HepG2 (cell line): ENCODE data around the gene OSGIN1. TPM values are rescaled to one million over a fixed set of nuclear protein-coding genes. Genes with fewer than 3 reads are reported as not detected.

Experiments used
- BHLHE40 ChIP-seq: IDR thresholded peaks from 2 replicates; pipeline ENCODE4 v1.6.1; 2011; ENCODE audit warnings: low read length, improper control_type of control experiment
- CCAR2 ChIP-seq: fragments of 200-400 bp; formaldehyde crosslinking; optimal IDR thresholded peaks from 2 replicates; pipeline ENCODE3; 2018; ENCODE audit warnings: low read depth, mild to moderate bottlenecking, low read length, moderate library complexity
- FIP1L1 ChIP-seq: fragments of 200-400 bp; formaldehyde crosslinking; IDR thresholded peaks from 2 replicates; pipeline ENCODE4 v1.6.1; 2018; ENCODE audit warnings: low read depth, mild to moderate bottlenecking, low read length, moderate library complexity, borderline replicate concordance; ENCODE audit not compliant: insufficient read depth
- GATA4 ChIP-seq: sonication (generic); IDR thresholded peaks from 2 replicates; pipeline ENCODE4 v1.6.1; 2016; ENCODE audit warnings: antibody characterized with exemption, low read depth, borderline replicate concordance
- HMGA1 ChIP-seq: sonication (generic); formaldehyde crosslinking; conservative IDR thresholded peaks from 2 replicates; pipeline ENCODE4 v1.4.0; 2020; ENCODE audit warnings: missing genetic modification reagents
- HNF4A ChIP-seq: sonication (generic); formaldehyde crosslinking; IDR thresholded peaks from 2 replicates; pipeline ENCODE4 v1.4.0; 2020; ENCODE audit warnings: missing genetic modification reagents
- HOXD1 ChIP-seq: sonication (generic); formaldehyde crosslinking; IDR thresholded peaks from 2 replicates; pipeline ENCODE4 v1.5.0; 2020; ENCODE audit warnings: missing genetic modification reagents
- NKX3-1 ChIP-seq: sonication (generic); formaldehyde crosslinking; IDR thresholded peaks from 2 replicates; pipeline ENCODE4 v1.5.0; 2020; ENCODE audit warnings: missing genetic modification reagents
- PHB2 ChIP-seq: fragments of 450-650 bp; IDR thresholded peaks from 2 replicates; pipeline ENCODE4 v1.6.1; 2018; ENCODE audit not compliant: partially characterized antibody
- RBM39 ChIP-seq: fragments of 200-400 bp; formaldehyde crosslinking; IDR thresholded peaks from one replicate; pipeline ENCODE4 v1.6.1; 2018; ENCODE audit warnings: antibody characterized with exemption, mild to moderate bottlenecking, low read depth, low read length; ENCODE audit not compliant: poor library complexity, severe bottlenecking
- TBP ChIP-seq: sonication (generic); formaldehyde crosslinking; IDR thresholded peaks from 2 replicates; pipeline ENCODE4 v1.5.0; 2020; ENCODE audit warnings: missing genetic modification reagents
- ZNF180 ChIP-seq: sonication (generic); formaldehyde crosslinking; IDR thresholded peaks from 2 replicates; pipeline ENCODE4 v1.4.0; 2020; ENCODE audit warnings: low read depth, missing genetic modification reagents, borderline replicate concordance
- ZNF354B ChIP-seq: sonication (generic); formaldehyde crosslinking; IDR thresholded peaks from 2 replicates; pipeline ENCODE4 v1.8.0; 2022; ENCODE audit warnings: mild to moderate bottlenecking, missing genetic modification reagents
- ZNF496 ChIP-seq: sonication (generic); formaldehyde crosslinking; IDR thresholded peaks from 2 replicates; pipeline ENCODE4 v1.8.1; 2023; ENCODE audit warnings: mild to moderate bottlenecking, moderate library complexity, missing genetic modification reagents; ENCODE audit not compliant: insufficient replicate concordance
- ZNF552 ChIP-seq: sonication (generic); formaldehyde crosslinking; IDR thresholded peaks from 2 replicates; pipeline ENCODE4 v1.9.0; 2022; ENCODE audit warnings: missing genetic modification reagents, mild to moderate bottlenecking, borderline replicate concordance
- ZNF766 ChIP-seq: sonication (generic); formaldehyde crosslinking; IDR thresholded peaks from 2 replicates; pipeline ENCODE4 v1.5.0; 2020; ENCODE audit warnings: missing genetic modification reagents, borderline replicate concordance
- ZNF776 ChIP-seq: sonication (generic); formaldehyde crosslinking; IDR thresholded peaks from 2 replicates; pipeline ENCODE4 v1.4.0; 2020; ENCODE audit warnings: mild to moderate bottlenecking, missing genetic modification reagents
- ZNF83 ChIP-seq: sonication (generic); formaldehyde crosslinking; IDR thresholded peaks from 2 replicates; pipeline ENCODE4 v1.4.0; 2020; ENCODE audit warnings: missing genetic modification reagents, mild to moderate bottlenecking, borderline replicate concordance
- ZSCAN21 ChIP-seq: sonication (generic); formaldehyde crosslinking; IDR thresholded peaks from 2 replicates; pipeline ENCODE4 v1.8.0; 2022; ENCODE audit warnings: mild to moderate bottlenecking, missing genetic modification reagents, moderate library complexity, borderline replicate concordance
- polyA plus RNA-seq, 8 experiments: library from polyadenylated mRNA; depleted of rRNA in 3 of 8; stranded (reverse) in 7 of 8; unstranded in 1 of 8; fragments of >200 nt; fragmentation: Illumina TruSeq in 4 of 8; extraction: Trizol in 4 of 8; gene quantifications; 2 replicates each; pipeline versions ENCODE4 v1.2.1 to v1.2.3, GENCODE V29; 2011 to 2016; ENCODE audit warnings: low read depth in 4 of 8, missing spikeins in 1 of 8, mixed read lengths in 1 of 8; ENCODE audit not compliant: insufficient read depth in 1 of 8
- total RNA-seq, 5 experiments: library from RNA; depleted of rRNA; stranded (reverse); fragments of >200 nt; fragmentation: Illumina TruSeq; extraction: Trizol; gene quantifications; 2 replicates each; pipeline ENCODE4 v1.2.3, GENCODE V29; 2016; ENCODE audit warnings: low read depth in 1 of 5
- TF ChIP-seq, protein P1 (sequence below): IDR thresholded peaks from 2 replicates; pipeline ENCODE4 v1.6.1; 2016; ENCODE audit warnings: missing biosample characterization, missing genetic modification reagents, low read depth
- TF ChIP-seq, protein P2 (sequence below): sonication (generic); formaldehyde crosslinking; IDR thresholded peaks from 2 replicates; pipeline ENCODE4 v1.5.1; 2020; ENCODE audit warnings: mild to moderate bottlenecking, missing genetic modification reagents, moderate library complexity
- TF ChIP-seq, protein P3 (sequence below): sonication (generic); formaldehyde crosslinking; conservative IDR thresholded peaks from 2 replicates; pipeline ENCODE4 v1.8.0; 2022; ENCODE audit warnings: mild to moderate bottlenecking, moderate library complexity, missing genetic modification reagents
- TF ChIP-seq, protein P4 (sequence below): sonication (generic); formaldehyde crosslinking; IDR thresholded peaks from 2 replicates; pipeline ENCODE4 v1.4.0; 2020; ENCODE audit warnings: mild to moderate bottlenecking, missing genetic modification reagents

The OSGIN1 gene
- total and polyA plus RNA-seq, 2 of the 13 experiments (the other 11 are each of a cell fraction or from before 2014, with no cell fraction given) = 20.5 to 27.1 TPM

- no peak for TF ChIP-seq FIP1L1
- peak; percentile 16 for TF ChIP-seq CCAR2
- TF ChIP-seq TBP (CRISPR knock-in tag) = 0 out of 2 replicates have a peak, but pooled peaks have one; percentile 77
- TF ChIP-seq ZNF552 = peak; percentile 24; the same call in 1 of the 2 replicates
- TF ChIP-seq ZNF766 (CRISPR knock-in tag) = no peak
- TF ChIP-seq HMGA1 (CRISPR knock-in tag) = no peak
- no peak for TF ChIP-seq ZNF776 (CRISPR knock-in tag)
- TF ChIP-seq BHLHE40 = peak; percentile 81
- TF ChIP-seq ZNF83 (CRISPR knock-in tag) = no peak
- TF ChIP-seq, protein P1, sequence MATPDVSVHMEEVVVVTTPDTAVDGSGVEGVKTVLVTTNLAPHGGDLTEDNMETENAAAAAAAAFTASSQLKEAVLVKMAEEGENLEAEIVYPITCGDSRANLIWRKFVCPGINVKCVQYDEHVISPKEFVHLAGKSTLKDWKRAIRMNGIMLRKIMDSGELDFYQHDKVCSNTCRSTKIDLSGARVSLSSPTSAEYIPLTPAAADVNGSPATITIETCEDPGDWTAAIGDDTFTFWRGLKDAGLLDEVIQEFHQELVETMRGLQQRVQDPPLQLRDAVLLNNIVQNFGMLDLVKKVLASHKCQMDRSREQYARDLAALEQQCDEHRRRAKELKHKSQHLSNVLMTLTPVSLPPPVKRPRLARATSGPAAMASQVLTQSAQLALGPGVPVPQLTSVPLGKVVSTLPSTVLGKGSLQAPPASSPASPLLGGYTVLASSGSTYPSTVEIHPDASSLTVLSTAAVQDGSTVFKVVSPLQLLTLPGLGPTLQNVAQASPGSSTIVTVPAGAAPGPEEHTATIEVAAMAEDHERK (CRISPR knock-in tag) = no peak
- TF ChIP-seq, protein P2, sequence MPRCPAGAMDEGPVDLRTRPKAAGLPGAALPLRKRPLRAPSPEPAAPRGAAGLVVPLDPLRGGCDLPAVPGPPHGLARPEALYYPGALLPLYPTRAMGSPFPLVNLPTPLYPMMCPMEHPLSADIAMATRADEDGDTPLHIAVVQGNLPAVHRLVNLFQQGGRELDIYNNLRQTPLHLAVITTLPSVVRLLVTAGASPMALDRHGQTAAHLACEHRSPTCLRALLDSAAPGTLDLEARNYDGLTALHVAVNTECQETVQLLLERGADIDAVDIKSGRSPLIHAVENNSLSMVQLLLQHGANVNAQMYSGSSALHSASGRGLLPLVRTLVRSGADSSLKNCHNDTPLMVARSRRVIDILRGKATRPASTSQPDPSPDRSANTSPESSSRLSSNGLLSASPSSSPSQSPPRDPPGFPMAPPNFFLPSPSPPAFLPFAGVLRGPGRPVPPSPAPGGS = peak; percentile 43; the same call in 1 of the 2 replicates
- TF ChIP-seq, protein P3, sequence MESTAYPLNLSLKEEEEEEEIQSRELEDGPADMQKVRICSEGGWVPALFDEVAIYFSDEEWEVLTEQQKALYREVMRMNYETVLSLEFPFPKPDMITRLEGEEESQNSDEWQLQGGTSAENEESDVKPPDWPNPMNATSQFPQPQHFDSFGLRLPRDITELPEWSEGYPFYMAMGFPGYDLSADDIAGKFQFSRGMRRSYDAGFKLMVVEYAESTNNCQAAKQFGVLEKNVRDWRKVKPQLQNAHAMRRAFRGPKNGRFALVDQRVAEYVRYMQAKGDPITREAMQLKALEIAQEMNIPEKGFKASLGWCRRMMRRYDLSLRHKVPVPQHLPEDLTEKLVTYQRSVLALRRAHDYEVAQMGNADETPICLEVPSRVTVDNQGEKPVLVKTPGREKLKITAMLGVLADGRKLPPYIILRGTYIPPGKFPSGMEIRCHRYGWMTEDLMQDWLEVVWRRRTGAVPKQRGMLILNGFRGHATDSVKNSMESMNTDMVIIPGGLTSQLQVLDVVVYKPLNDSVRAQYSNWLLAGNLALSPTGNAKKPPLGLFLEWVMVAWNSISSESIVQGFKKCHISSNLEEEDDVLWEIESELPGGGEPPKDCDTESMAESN (CRISPR knock-in tag) = peak; percentile 28; the same call in 1 of the 2 replicates
- TF ChIP-seq HNF4A = peak; percentile 57
- TF ChIP-seq HOXD1 (CRISPR knock-in tag) = peak; percentile 95
- TF ChIP-seq NKX3-1 (CRISPR knock-in tag) = no peak; the same call in none of the 2 replicates
- no peak for TF ChIP-seq ZNF354B
- TF ChIP-seq ZNF180 (CRISPR knock-in tag) = 0 out of 2 replicates have a peak, but pooled peaks have one; percentile 48
- peak; percentile 73; the same call in 1 of the 2 replicates for TF ChIP-seq GATA4
- no peak for TF ChIP-seq ZNF496 (CRISPR knock-in tag)
- TF ChIP-seq, protein P4, sequence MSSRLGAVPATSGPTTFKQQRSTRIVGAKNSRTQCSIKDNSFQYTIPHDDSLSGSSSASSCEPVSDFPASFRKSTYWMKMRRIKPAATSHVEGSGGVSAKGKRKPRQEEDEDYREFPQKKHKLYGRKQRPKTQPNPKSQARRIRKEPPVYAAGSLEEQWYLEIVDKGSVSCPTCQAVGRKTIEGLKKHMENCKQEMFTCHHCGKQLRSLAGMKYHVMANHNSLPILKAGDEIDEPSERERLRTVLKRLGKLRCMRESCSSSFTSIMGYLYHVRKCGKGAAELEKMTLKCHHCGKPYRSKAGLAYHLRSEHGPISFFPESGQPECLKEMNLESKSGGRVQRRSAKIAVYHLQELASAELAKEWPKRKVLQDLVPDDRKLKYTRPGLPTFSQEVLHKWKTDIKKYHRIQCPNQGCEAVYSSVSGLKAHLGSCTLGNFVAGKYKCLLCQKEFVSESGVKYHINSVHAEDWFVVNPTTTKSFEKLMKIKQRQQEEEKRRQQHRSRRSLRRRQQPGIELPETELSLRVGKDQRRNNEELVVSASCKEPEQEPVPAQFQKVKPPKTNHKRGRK (CRISPR knock-in tag) = peak; percentile 6; the same call in 1 of the 2 replicates
- peak; percentile 67 for TF ChIP-seq RBM39
- TF ChIP-seq PHB2 = no peak
- TF ChIP-seq ZSCAN21 (CRISPR knock-in tag) = peak; percentile 49; the same call in 1 of the 2 replicates
Observed at GRCh38 chr16:83952940-83953795, at the start of gene OSGIN1 (continued).
